ENCODE results near the gene LRRC75A.

LRRC75A gene

DNA sequence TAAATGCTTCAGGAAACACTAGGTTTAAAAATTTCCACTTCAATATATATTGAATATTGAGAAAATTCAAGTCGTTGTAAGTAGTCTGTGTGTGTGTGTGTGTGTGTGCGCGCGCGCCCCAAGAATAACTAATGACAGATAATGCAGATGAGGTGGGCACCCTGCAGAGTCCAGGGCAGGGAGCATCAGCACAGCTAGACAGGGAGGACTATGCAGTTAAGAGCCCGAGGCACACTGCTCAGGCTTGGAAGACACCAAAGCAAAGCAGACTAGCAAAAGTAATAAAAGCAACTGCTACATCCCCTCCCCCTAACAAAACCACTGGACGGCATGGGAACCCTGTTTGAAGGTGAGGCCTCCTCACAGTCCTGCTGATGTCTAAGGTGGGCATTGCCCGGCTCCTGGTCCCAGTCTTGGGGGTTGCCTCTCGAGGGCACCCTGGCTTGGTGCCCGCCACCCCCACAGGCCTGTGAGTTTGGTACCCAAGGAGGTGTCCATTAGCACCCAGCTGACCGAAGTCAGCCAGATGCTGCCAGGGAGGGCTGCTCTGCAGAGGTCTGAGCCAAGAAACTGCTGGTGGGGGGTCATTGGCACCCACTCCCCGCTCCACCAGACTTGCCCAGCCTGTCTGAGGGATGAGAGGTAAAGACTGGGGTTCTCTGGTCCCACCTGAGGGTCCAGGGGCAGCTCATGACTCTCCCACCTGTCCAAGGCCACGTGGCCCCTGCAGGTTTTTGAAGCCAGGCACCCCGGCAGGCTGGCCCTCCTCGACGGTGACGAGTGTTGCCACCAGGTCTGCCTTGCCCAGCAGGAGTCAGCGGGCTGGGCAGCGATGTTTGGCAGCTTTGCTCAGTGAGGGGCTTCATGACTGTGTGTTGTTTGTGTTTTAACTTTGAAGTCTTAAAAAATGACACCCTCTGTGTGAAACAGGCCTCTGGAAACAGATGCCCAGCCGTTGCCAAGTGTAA, 18.7 kb downstream of the LRRC75A start:
- no peak overlapping the region for H3K4me3 ChIP-seq (replicated peaks; ENCODE audit: low read depth, low read length)
- TF ChIP-seq, protein P1, sequence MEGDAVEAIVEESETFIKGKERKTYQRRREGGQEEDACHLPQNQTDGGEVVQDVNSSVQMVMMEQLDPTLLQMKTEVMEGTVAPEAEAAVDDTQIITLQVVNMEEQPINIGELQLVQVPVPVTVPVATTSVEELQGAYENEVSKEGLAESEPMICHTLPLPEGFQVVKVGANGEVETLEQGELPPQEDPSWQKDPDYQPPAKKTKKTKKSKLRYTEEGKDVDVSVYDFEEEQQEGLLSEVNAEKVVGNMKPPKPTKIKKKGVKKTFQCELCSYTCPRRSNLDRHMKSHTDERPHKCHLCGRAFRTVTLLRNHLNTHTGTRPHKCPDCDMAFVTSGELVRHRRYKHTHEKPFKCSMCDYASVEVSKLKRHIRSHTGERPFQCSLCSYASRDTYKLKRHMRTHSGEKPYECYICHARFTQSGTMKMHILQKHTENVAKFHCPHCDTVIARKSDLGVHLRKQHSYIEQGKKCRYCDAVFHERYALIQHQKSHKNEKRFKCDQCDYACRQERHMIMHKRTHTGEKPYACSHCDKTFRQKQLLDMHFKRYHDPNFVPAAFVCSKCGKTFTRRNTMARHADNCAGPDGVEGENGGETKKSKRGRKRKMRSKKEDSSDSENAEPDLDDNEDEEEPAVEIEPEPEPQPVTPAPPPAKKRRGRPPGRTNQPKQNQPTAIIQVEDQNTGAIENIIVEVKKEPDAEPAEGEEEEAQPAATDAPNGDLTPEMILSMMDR (IDR thresholded peaks at IDR 0.05; ENCODE audit: low read length, missing control alignments) = no peak
- DNase-seq (ENCODE audit: low read depth) = no peak

DNA sequence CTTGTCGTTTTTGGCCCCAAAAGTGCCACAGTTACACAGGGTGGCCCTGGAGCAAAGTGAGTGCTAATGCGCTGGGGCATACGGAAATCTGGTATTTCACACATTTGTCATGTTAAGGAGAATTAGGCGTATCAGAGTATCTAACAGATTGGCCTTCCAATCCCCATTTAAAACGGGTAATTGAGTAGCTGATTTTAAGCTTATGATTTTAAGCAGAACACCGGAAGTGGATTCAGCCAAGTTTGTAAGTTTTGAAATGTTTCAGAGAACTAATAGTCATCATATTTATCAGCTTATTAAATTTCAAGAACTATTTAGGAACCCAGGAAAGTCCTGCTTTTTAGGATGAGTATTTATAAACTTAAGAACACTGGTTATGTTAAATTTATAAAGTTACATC, 19.5 kb downstream of the LRRC75A start:
- no peak overlapping the region for H3K4me3 ChIP-seq (replicated peaks; ENCODE audit: low read depth, low read length)
- TF ChIP-seq, protein P1 (IDR thresholded peaks at IDR 0.05; ENCODE audit: low read length, missing control alignments) = no peak
- DNase-seq (ENCODE audit: low read depth) = no peak

DNA sequence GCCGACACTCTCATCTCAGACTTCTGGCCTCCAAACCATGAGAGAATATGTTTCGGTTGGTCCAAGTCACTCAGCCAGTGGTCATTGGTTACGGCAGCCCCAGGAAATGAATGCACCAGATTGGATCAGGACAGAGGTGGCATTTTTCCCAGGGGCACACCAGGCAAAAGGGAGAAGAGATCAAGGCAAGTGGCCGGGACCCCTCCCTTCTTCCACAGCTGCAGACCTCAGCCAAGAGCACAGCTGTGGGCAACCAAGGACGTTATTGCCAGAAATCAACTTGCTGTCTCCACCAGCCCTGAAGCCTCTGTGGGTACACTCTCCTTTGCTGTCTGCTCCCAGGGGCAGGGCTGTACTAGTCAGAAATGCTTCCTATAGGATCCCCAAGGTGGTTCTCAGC, 20.7 kb downstream of the LRRC75A start:
- TF ChIP-seq, protein P1 (IDR thresholded peaks at IDR 0.05; ENCODE audit: low read length, missing control alignments) = no peak
- no peak for DNase-seq (ENCODE audit: low read depth)
- no peak overlapping the region for H3K4me3 ChIP-seq (replicated peaks; ENCODE audit: low read depth, low read length)

DNA sequence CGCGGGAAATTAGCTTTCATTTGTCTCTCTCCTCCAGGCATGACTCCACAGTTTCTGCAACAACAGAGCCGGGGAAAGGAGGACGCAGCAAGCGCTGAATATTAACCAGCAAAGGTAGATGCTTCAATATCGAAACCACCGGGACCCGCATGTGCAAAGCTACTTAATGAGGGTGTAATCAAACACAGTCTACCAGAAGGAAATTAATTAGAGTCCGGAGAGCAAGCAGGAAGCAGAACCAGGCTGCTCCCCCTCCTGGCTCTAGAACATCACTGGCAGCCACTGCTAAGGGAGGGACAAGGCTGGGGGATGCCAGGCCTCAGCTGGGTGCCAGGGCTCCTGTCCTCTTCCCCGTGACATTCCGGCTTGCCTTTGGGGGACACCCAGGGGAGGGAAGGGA, 21.7 kb downstream of the LRRC75A start:
- H3K4me3 ChIP-seq (replicated peaks; ENCODE audit: low read depth, low read length) = no peak overlapping the region
- DNase-seq (ENCODE audit: low read depth) = no peak
- TF ChIP-seq, protein P1 (IDR thresholded peaks at IDR 0.05; ENCODE audit: low read length, missing control alignments) = peak; percentile 3

DNA sequence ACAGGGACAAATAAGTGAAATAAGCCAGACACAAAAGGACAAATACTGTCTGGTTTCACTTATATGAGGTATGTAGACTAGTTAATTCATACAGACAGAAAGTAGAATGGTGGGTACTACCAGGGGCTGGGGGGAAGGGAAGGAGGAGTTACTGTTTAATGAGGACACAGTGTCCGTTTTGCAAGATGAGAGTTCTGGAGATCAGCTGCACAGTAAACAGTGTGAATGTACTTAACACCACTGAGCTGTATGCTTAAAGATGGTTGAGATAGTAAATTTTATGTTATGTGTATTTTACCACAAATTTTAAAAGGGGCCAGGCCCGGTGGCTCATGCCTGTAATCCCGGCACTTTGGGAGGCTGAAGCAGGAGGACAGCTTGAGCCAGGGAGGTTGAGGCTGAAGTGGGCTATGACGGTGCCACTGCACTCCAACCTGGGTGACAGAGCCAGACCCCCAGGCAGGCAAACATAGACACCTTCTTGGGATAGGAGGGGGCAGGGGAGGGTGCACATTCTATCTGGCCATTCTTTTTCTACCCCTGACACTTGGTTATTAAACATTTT, 23.5 kb downstream of the LRRC75A start:
- TF ChIP-seq, protein P1 (IDR thresholded peaks at IDR 0.05; ENCODE audit: low read length, missing control alignments) = no peak
- H3K4me3 ChIP-seq (replicated peaks; ENCODE audit: low read depth, low read length) = no peak overlapping the region
- DNase-seq (ENCODE audit: low read depth) = no peak

DNA sequence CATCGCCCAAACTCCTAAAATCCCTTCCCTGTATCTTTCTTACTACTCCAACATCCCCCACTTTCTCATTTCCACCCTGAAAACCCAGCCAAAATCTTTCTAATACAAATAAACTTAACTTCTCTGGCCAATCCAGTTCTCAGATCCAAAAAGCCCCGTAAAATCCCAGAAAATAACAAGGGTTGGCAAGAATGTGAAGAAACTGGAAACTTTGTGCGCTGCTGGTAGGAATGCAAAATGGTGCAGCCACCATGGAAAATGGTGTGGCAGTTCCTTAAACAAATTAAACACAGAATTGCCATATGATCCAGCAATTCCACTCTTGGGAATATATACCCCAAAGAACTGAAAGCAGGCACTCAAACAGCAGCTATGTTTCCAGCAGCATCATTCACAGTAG, 24.1 kb downstream of the LRRC75A start:
- TF ChIP-seq, protein P1 (IDR thresholded peaks at IDR 0.05; ENCODE audit: low read length, missing control alignments) = no peak
- no peak overlapping the region for H3K4me3 ChIP-seq (replicated peaks; ENCODE audit: low read depth, low read length)
- DNase-seq (ENCODE audit: low read depth) = no peak
